Middle frontal gyrus (tissue), 1 donor: ENCODE results near the gene SLC4A7.

ENCODE experiments used
- DNase-seq: peaks from one replicate; pipeline ENCODE4 v3.0.0-alpha.2; 2015; ENCODE audit warnings: low spot score; ENCODE audit errors: extremely low spot score

SLC4A7 gene

GRCh38 chr3:27325419-27325818 lies 158.8 kb downstream of the SLC4A7 start:
- DNase-seq: no peak

GRCh38 chr3:27324686-27325085 lies 159.5 kb downstream of the SLC4A7 start:
- no peak for DNase-seq

GRCh38 chr3:27323087-27323570 lies 161.1 kb downstream of the SLC4A7 start:
- no peak for DNase-seq
